ENCODE results near the gene GSTO2. TPM values are rescaled to one million over a fixed set of nuclear protein-coding genes. Genes with fewer than 3 reads are reported as not detected.

GSTO2 gene
- total and polyA plus RNA-seq, 2 experiments from 2014 or later = 30.7 to 49.8 TPM

DNA sequence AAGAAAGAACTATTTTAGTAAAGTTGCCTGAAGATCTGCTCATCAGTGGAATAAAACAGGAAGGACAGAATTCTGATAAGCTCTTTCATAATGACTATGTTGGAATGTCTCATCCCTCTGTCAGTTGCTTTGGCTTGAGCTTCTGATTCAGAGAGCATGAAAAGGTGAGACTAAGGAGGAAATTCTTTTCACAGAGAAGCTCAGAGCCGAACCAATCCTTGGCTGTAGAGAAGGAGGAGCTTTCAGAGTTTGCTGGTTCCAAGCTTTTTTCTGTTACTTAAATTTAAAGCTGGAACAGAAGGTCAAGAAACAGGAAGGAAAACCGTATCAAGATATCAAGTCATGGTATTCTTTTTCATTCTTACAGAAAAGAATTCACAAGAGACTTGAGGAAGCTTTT, 24.0 kb downstream of the GSTO2 start:
- Mint-ChIP-seq H3K27ac (no peak overlapping the region), H3K36me3 (ENCODE audit: low read depth) (no peaks in the 10 kb centered on the region), H3K4me3 (no peak overlapping the region), H3K9me3 (no peaks in the 10 kb centered on the region), H3K27me3 (ENCODE audit: insufficient read depth, low read depth, poor library complexity) (peaks cover 6% of the 10 kb centered on the region), H3K4me1 (peaks cover 20% of the 10 kb centered on the region)
- no peaks in the 10 kb centered on the region for H3K36me3 ChIP-seq (ENCODE audit: insufficient read depth)
- DNase-seq (ENCODE audit: low spot score) (no peak), ATAC-seq (no peak)
- H3K4me1 ChIP-seq (ENCODE audit: insufficient read depth) = peaks cover 9% of the 10 kb centered on the region
- no peak overlapping the region for H3K4me2 ChIP-seq
- 0 out of 2 replicates have a peak, but pooled peaks cover 4% of the 10 kb centered on the region for H3F3A ChIP-seq (replicated peaks; ENCODE audit: low read depth)
- H3K79me2 ChIP-seq (replicated peaks; ENCODE audit: insufficient read depth) = no peaks in the 10 kb centered on the region
- no peak overlapping the region for H3K27ac ChIP-seq (ENCODE audit: low read depth)
- H3K27me3 ChIP-seq (ENCODE audit: insufficient read depth) = no peaks in the 10 kb centered on the region
- no peaks in the 10 kb centered on the region for H3K9me2 ChIP-seq (ENCODE audit: insufficient read depth)
- TF ChIP-seq, protein P1, sequence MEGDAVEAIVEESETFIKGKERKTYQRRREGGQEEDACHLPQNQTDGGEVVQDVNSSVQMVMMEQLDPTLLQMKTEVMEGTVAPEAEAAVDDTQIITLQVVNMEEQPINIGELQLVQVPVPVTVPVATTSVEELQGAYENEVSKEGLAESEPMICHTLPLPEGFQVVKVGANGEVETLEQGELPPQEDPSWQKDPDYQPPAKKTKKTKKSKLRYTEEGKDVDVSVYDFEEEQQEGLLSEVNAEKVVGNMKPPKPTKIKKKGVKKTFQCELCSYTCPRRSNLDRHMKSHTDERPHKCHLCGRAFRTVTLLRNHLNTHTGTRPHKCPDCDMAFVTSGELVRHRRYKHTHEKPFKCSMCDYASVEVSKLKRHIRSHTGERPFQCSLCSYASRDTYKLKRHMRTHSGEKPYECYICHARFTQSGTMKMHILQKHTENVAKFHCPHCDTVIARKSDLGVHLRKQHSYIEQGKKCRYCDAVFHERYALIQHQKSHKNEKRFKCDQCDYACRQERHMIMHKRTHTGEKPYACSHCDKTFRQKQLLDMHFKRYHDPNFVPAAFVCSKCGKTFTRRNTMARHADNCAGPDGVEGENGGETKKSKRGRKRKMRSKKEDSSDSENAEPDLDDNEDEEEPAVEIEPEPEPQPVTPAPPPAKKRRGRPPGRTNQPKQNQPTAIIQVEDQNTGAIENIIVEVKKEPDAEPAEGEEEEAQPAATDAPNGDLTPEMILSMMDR (conservative IDR thresholded peaks at IDR 0.05; ENCODE audit: low read depth in 2 of 2) = no peak
- TF ChIP-seq CREB1 (CRISPR knock-in tag; IDR thresholded peaks at IDR 0.05; ENCODE audit: low read depth) (no peak), JUNB (IDR thresholded peaks at IDR 0.05; ENCODE audit: unreplicated experiment) (no peak), EZH2phosphoT487 (IDR thresholded peaks at IDR 0.05; ENCODE audit: unreplicated experiment) (no peak), STAT1 (IDR thresholded peaks at IDR 0.05; ENCODE audit: unreplicated experiment) (no peak), NANOG (IDR thresholded peaks at IDR 0.05; ENCODE audit: borderline replicate concordance) (no peak), POLR2AphosphoS5 (IDR thresholded peaks at IDR 0.05; ENCODE audit: low read depth) (no peak), EZH2 (IDR thresholded peaks at IDR 0.05; ENCODE audit: low read depth, unreplicated experiment) (no peak), ZNF114 (CRISPR knock-in tag; IDR thresholded peaks at IDR 0.05) (no peak), ZNF331 (CRISPR knock-in tag; IDR thresholded peaks at IDR 0.05; ENCODE audit: low read depth) (no peak)
- TF ChIP-seq, protein P2, sequence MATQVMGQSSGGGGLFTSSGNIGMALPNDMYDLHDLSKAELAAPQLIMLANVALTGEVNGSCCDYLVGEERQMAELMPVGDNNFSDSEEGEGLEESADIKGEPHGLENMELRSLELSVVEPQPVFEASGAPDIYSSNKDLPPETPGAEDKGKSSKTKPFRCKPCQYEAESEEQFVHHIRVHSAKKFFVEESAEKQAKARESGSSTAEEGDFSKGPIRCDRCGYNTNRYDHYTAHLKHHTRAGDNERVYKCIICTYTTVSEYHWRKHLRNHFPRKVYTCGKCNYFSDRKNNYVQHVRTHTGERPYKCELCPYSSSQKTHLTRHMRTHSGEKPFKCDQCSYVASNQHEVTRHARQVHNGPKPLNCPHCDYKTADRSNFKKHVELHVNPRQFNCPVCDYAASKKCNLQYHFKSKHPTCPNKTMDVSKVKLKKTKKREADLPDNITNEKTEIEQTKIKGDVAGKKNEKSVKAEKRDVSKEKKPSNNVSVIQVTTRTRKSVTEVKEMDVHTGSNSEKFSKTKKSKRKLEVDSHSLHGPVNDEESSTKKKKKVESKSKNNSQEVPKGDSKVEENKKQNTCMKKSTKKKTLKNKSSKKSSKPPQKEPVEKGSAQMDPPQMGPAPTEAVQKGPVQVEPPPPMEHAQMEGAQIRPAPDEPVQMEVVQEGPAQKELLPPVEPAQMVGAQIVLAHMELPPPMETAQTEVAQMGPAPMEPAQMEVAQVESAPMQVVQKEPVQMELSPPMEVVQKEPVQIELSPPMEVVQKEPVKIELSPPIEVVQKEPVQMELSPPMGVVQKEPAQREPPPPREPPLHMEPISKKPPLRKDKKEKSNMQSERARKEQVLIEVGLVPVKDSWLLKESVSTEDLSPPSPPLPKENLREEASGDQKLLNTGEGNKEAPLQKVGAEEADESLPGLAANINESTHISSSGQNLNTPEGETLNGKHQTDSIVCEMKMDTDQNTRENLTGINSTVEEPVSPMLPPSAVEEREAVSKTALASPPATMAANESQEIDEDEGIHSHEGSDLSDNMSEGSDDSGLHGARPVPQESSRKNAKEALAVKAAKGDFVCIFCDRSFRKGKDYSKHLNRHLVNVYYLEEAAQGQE (IDR thresholded peaks at IDR 0.05; ENCODE audit: unreplicated experiment) = no peak
- TF ChIP-seq, protein P3, sequence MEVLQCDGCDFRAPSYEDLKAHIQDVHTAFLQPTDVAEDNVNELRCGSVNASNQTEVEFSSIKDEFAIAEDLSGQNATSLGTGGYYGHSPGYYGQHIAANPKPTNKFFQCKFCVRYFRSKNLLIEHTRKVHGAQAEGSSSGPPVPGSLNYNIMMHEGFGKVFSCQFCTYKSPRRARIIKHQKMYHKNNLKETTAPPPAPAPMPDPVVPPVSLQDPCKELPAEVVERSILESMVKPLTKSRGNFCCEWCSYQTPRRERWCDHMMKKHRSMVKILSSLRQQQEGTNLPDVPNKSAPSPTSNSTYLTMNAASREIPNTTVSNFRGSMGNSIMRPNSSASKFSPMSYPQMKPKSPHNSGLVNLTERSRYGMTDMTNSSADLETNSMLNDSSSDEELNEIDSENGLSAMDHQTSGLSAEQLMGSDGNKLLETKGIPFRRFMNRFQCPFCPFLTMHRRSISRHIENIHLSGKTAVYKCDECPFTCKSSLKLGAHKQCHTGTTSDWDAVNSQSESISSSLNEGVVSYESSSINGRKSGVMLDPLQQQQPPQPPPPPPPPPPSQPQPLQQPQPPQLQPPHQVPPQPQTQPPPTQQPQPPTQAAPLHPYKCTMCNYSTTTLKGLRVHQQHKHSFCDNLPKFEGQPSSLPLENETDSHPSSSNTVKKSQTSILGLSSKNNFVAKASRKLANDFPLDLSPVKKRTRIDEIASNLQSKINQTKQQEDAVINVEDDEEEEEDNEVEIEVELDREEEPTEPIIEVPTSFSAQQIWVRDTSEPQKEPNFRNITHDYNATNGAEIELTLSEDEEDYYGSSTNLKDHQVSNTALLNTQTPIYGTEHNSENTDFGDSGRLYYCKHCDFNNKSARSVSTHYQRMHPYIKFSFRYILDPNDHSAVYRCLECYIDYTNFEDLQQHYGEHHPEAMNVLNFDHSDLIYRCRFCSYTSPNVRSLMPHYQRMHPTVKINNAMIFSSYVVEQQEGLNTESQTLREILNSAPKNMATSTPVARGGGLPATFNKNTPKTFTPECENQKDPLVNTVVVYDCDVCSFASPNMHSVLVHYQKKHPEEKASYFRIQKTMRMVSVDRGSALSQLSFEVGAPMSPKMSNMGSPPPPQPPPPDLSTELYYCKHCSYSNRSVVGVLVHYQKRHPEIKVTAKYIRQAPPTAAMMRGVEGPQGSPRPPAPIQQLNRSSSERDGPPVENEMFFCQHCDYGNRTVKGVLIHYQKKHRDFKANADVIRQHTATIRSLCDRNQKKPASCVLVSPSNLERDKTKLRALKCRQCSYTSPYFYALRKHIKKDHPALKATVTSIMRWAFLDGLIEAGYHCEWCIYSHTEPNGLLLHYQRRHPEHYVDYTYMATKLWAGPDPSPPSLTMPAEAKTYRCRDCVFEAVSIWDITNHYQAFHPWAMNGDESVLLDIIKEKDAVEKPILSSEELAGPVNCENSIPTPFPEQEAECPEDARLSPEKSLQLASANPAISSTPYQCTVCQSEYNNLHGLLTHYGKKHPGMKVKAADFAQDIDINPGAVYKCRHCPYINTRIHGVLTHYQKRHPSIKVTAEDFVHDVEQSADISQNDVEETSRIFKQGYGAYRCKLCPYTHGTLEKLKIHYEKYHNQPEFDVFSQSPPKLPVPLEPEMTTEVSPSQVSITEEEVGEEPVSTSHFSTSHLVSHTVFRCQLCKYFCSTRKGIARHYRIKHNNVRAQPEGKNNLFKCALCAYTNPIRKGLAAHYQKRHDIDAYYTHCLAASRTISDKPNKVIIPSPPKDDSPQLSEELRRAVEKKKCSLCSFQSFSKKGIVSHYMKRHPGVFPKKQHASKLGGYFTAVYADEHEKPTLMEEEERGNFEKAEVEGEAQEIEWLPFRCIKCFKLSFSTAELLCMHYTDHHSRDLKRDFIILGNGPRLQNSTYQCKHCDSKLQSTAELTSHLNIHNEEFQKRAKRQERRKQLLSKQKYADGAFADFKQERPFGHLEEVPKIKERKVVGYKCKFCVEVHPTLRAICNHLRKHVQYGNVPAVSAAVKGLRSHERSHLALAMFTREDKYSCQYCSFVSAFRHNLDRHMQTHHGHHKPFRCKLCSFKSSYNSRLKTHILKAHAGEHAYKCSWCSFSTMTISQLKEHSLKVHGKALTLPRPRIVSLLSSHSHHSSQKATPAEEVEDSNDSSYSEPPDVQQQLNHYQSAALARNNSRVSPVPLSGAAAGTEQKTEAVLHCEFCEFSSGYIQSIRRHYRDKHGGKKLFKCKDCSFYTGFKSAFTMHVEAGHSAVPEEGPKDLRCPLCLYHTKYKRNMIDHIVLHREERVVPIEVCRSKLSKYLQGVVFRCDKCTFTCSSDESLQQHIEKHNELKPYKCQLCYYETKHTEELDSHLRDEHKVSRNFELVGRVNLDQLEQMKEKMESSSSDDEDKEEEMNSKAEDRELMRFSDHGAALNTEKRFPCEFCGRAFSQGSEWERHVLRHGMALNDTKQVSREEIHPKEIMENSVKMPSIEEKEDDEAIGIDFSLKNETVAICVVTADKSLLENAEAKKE (CRISPR knock-in tag; IDR thresholded peaks at IDR 0.05) = no peak
- TF ChIP-seq, protein P4, sequence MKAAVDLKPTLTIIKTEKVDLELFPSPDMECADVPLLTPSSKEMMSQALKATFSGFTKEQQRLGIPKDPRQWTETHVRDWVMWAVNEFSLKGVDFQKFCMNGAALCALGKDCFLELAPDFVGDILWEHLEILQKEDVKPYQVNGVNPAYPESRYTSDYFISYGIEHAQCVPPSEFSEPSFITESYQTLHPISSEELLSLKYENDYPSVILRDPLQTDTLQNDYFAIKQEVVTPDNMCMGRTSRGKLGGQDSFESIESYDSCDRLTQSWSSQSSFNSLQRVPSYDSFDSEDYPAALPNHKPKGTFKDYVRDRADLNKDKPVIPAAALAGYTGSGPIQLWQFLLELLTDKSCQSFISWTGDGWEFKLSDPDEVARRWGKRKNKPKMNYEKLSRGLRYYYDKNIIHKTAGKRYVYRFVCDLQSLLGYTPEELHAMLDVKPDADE (IDR thresholded peaks at IDR 0.05) = no peak
- no peak overlapping the region for H3K4me3 ChIP-seq
- no peaks in the 10 kb centered on the region for H4K20me1 ChIP-seq (replicated peaks; ENCODE audit: insufficient read depth)
- no peak overlapping the region for H2AFZ ChIP-seq
